OCI-LY1 (cell line): ENCODE results near the gene ST6GALNAC3.

Experiments
- H2AFZ ChIP-seq: fragments of 200-600 bp; sonication (generic), shearing (Covaris generic); 2 replicates; pipeline ENCODE4 v1.6.0; 2014; ENCODE audit warnings: antibody characterized with exemption, mild to moderate bottlenecking, low read length
- H3F3A ChIP-seq: fragments of 200-600 bp; sonication (generic), shearing (Covaris generic); 2 replicates; pipeline ENCODE4 v1.6.0; 2014; ENCODE audit warnings: mild to moderate bottlenecking, antibody characterized with exemption, low read length, moderate library complexity; ENCODE audit not compliant: insufficient read depth
- H3K27ac ChIP-seq: fragments of 200-600 bp; sonication (generic); 2 replicates; pipeline ENCODE4 v1.5.1; 2014; ENCODE audit warnings: low read length, mixed run types, mild to moderate bottlenecking, low read depth; ENCODE audit not compliant: poor library complexity, severe bottlenecking
- H3K27me3 ChIP-seq: fragments of 200-600 bp; sonication (generic); 2 replicates; pipeline ENCODE4 v1.6.0; 2014; ENCODE audit warnings: antibody characterized with exemption, mild to moderate bottlenecking, low read length, moderate library complexity; ENCODE audit not compliant: insufficient read depth
- H3K36me3 ChIP-seq: fragments of 200-600 bp; sonication (generic); 2 replicates; pipeline ENCODE4 v1.6.1; 2014; ENCODE audit warnings: mild to moderate bottlenecking, antibody characterized with exemption, low read length, moderate library complexity, mixed read lengths; ENCODE audit not compliant: insufficient read depth
- H3K4me1 ChIP-seq: fragments of 200-600 bp; sonication (generic); 2 replicates; pipeline ENCODE4 v1.5.1; 2014; ENCODE audit warnings: mild to moderate bottlenecking, low read length, moderate library complexity; ENCODE audit not compliant: insufficient read depth, severe bottlenecking
- H3K4me2 ChIP-seq: fragments of 200-600 bp; sonication (generic), shearing (Covaris generic); 2 replicates; pipeline ENCODE4 v1.6.1; 2014; ENCODE audit warnings: low read length
- H3K4me3 ChIP-seq: fragments of 200-600 bp; sonication (generic); 2 replicates; pipeline ENCODE4 v1.5.1; 2014; ENCODE audit warnings: low read length, low read depth, mild to moderate bottlenecking, mixed read lengths; ENCODE audit not compliant: poor library complexity, severe bottlenecking
- H3K79me2 ChIP-seq: fragments of 200-600 bp; shearing (Covaris generic); 2 replicates; pipeline ENCODE4 v1.6.1; 2016; ENCODE audit warnings: mixed run types, low read length, mixed read lengths; ENCODE audit not compliant: insufficient read depth
- H3K9ac ChIP-seq: fragments of 200-600 bp; sonication (generic), shearing (Covaris generic); 2 replicates; pipeline ENCODE4 v1.6.1; 2014; ENCODE audit warnings: mild to moderate bottlenecking, low read length, mixed read lengths
- H3K9me2 ChIP-seq: fragments of 200-600 bp; sonication (generic), shearing (Covaris generic); 2 replicates; pipeline ENCODE4 v1.6.1; 2014; ENCODE audit warnings: low read depth, mild to moderate bottlenecking, low read length, mixed read lengths
- H3K9me3 ChIP-seq: fragments of 200-600 bp; shearing (Covaris generic); 2 replicates; pipeline ENCODE4 v1.6.1; 2014; ENCODE audit warnings: low read length, mixed read lengths
- H4K20me1 ChIP-seq: fragments of 200-600 bp; sonication (generic), shearing (Covaris generic); 2 replicates; pipeline ENCODE4 v1.6.0; 2016; ENCODE audit warnings: mild to moderate bottlenecking, low read length; ENCODE audit not compliant: insufficient read depth
- CTCF ChIP-seq: fragments of 200-600 bp; sonication (generic), shearing (Covaris generic); IDR thresholded peaks from 2 replicates; pipeline ENCODE4 v1.5.1; 2017; ENCODE audit warnings: mild to moderate bottlenecking, antibody characterized with exemption, low read length, moderate library complexity, mixed read lengths
- EZH2 ChIP-seq: fragments of 200-600 bp; sonication (generic), shearing (Covaris generic); IDR thresholded peaks from 2 replicates; pipeline ENCODE4 v1.8.0; 2017; ENCODE audit warnings: borderline replicate concordance, mixed run types, mild to moderate bottlenecking, antibody characterized with exemption, low read length, moderate library complexity, mixed read lengths

Gene ST6GALNAC3

GRCh38 chr1:76293831-76294230 is 219.3 kb downstream of the ST6GALNAC3 start:
- TF ChIP-seq CTCF (no peak), EZH2 (no peak)
- Histone ChIP-seq H2AFZ (no peak overlapping the region), H3K4me1 (peaks cover 62% of the 10 kb centered on the region), H3K9me3 (no peaks in the 10 kb centered on the region), H3K9me2 (no peaks in the 10 kb centered on the region), H4K20me1 (no peaks in the 10 kb centered on the region), H3K79me2 (no peaks in the 10 kb centered on the region), H3K27ac (peak overlapping the region; percentile 77), H3K9ac (no peak overlapping the region), H3K4me3 (no peak overlapping the region), H3K36me3 (no peaks in the 10 kb centered on the region), H3K4me2 (no peak overlapping the region), H3K27me3 (no peaks in the 10 kb centered on the region), H3F3A (no peaks in the 10 kb centered on the region)

GRCh38 chr1:76294482-76295194 is 220.1 kb downstream of the ST6GALNAC3 start:
- Histone ChIP-seq H3F3A (no peaks in the 10 kb centered on the region), H2AFZ (no peak overlapping the region), H3K9me3 (no peaks in the 10 kb centered on the region), H3K79me2 (no peaks in the 10 kb centered on the region), H3K27ac (peak overlapping the region; percentile 77), H3K36me3 (no peaks in the 10 kb centered on the region), H3K9ac (0 out of 2 replicates have a peak overlapping the region, but pooled peaks have one; percentile 8), H3K4me3 (no peak overlapping the region), H3K27me3 (no peaks in the 10 kb centered on the region), H3K4me2 (peak overlapping the region; percentile 28; the same call in 1 of the 2 replicates), H3K9me2 (no peaks in the 10 kb centered on the region), H3K4me1 (peaks cover 66% of the 10 kb centered on the region), H4K20me1 (no peaks in the 10 kb centered on the region)
- no peak for TF ChIP-seq EZH2

GRCh38 chr1:76298399-76298798 is 223.9 kb downstream of the ST6GALNAC3 start:
- Histone ChIP-seq H3K9ac (no peak overlapping the region), H3K79me2 (no peaks in the 10 kb centered on the region), H2AFZ (no peak overlapping the region), H3K27ac (no peak overlapping the region), H3F3A (no peaks in the 10 kb centered on the region), H3K9me3 (no peaks in the 10 kb centered on the region), H4K20me1 (no peaks in the 10 kb centered on the region), H3K36me3 (no peaks in the 10 kb centered on the region; the same call in 1 of the 2 replicates), H3K4me1 (peaks cover 37% of the 10 kb centered on the region), H3K4me3 (no peak overlapping the region), H3K27me3 (no peaks in the 10 kb centered on the region), H3K4me2 (no peak overlapping the region), H3K9me2 (no peaks in the 10 kb centered on the region)
- no peak for TF ChIP-seq EZH2
- TF ChIP-seq CTCF: no peak

GRCh38 chr1:76299036-76299435 is 224.5 kb downstream of the ST6GALNAC3 start:
- Histone ChIP-seq H3K9me3 (no peaks in the 10 kb centered on the region), H2AFZ (no peak overlapping the region), H4K20me1 (no peaks in the 10 kb centered on the region), H3K79me2 (no peaks in the 10 kb centered on the region), H3K36me3 (no peaks in the 10 kb centered on the region; the same call in 1 of the 2 replicates), H3K4me2 (no peak overlapping the region), H3F3A (no peaks in the 10 kb centered on the region), H3K9me2 (no peaks in the 10 kb centered on the region), H3K9ac (no peak overlapping the region), H3K4me1 (peaks cover 30% of the 10 kb centered on the region), H3K4me3 (no peak overlapping the region), H3K27ac (no peak overlapping the region), H3K27me3 (no peaks in the 10 kb centered on the region)
- TF ChIP-seq CTCF (no peak), EZH2 (no peak)
